ENCODE results near the gene VSTM5.
"Not testable (repeated sequence)": the region's sequence is repeated elsewhere in the genome, so short reads cannot be mapped to it uniquely, and the experiment has no call there.

Gene VSTM5

DNA sequence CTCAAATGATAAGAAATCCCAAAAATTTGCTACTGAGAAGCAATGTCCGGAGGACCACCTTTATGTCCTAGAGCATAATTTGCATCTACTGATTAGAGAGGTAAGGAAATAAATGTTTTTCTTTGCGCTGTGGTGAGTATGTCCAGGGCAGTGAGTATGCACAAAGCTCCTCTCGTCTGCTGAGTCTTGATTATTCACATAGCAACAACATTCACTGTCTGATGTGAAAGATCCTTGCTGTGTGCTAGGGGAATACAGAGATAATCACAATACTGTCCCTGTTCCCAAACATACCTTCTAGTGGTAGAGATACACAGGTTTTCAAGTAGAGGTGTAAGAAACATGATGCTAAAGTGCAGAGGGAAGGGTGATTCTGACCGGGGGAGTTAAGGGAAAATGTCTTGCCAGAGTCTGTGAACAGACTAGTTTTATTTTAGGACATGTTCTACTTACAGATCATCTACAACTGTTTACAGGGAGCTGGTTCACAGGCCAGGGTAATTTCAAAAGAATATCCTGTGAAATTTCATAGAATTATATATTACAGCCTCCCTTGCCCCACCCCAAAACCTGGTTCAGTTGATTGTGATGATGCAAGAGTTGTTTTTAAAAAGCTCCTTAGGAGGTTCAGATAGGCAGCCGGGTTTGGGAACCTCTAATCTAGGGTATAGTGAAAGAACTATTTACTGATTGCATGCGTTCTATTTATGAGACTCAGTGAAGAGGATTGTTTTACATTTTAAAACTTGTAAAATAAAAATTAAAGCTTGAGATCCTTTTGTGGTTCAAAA lies 53.8 kb downstream of the VSTM5 start:
- no peak for DNase-seq (ENCODE audit: low read depth, low spot score)

DNA sequence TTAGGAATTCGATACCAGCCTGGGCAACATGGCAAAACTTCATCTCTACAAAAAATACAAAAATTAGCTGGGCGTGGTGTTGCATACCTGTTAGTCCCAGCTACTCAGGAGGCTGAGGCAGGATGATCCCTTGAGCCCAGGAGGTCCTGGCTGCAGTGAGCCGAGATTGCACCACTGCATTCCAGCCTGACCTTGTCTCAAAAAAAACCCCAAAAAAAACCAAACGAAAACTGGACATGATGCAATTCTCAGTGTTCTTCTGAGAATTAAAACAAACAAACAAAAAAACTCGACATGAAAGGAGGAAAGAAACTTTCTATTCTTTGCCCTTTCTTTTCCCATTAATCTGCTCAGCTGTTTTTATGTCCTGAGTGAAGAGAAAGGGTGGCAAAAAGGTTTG lies 58.9 kb downstream of the VSTM5 start:
- DNase-seq (ENCODE audit: low read depth, low spot score): no peak

GRCh38 chr11:93784935-93785360 lies 65.5 kb downstream of the VSTM5 start:
- DNase-seq (ENCODE audit: low read depth, low spot score): no peak

DNA sequence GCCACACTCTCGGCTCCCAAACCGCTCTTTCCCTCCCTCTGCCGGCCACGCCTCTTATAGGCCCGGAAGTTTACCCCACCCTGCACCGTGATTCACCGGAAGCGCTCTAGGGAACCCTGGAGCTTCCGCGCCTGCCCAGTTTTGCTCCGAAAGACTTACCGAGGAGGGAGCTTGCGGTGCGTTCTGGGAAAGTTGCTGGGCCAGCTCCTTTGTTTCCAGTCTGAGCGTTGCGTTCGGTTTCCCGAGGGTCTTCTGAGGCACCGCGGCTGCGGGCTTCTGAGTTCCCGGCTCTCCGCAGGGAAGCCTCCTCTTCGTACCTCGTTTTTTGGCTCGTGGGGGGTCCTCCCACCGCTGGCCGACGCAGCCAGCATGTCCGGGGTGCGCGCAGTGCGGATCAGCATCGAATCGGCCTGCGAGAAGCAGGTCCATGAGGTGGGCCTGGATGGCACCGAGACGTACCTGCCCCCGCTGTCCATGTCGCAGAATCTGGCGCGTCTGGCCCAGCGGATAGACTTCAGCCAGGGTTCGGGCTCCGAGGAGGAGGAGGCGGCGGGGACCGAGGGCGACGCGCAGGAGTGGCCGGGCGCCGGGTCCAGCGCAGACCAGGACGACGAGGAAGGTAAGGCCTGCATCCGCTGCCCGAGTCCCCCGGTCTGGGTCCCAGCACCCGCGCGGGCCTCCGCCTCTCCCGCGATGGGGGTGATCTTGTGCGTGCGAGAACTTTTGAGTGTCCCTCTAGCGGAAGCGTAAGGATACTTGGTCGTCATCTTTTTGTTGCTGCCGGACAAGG lies 66.1 kb downstream of the VSTM5 start, which contains the start of gene MED17:
Gene MED17, plus strand, starts transcription at position 138 of the 790 bp plus-strand sequence. Its CDS starts 232 bp downstream, at position 370.
- DNase-seq (ENCODE audit: low read depth, low spot score): peak; percentile 84

DNA sequence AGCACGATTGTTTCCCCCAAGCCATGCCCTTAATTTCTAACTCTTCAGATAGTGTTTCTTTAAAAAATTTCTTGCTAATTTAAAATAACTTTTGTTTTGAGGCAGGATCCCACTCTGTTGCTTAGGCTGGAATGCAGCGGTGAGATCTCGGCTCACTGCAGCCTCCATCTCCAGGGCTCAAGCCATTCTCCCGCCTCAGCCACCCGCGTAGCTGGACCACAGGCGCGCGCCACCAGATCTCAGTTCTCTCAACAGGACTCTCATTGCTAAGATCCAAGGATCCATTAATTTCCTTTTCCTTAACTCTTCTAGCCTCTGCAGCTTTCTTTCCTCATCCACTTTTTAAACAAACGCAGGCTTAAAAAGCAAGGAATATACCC lies 66.7 kb downstream of the VSTM5 start:
- no peak for DNase-seq (ENCODE audit: low read depth, low spot score)

DNA sequence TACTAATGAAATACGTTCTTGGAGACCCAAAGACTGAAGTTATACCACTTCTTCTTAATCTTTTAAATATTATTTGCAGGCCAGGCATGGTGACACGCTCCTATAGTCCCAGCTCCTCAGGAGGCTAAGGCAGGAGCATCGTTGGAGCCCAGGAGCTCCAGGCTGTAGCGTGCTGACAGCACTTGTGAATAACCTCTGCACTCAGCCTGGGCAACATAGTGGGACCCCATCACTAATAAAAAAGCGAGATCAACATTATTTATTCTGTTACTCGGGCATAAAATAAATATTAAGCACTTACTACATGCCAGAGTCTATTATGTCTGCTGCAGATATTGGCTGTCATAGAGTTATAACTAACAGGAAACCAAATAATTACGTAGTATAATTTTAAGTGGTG lies 67.1 kb downstream of the VSTM5 start:
- no peak for DNase-seq (ENCODE audit: low read depth, low spot score)

DNA sequence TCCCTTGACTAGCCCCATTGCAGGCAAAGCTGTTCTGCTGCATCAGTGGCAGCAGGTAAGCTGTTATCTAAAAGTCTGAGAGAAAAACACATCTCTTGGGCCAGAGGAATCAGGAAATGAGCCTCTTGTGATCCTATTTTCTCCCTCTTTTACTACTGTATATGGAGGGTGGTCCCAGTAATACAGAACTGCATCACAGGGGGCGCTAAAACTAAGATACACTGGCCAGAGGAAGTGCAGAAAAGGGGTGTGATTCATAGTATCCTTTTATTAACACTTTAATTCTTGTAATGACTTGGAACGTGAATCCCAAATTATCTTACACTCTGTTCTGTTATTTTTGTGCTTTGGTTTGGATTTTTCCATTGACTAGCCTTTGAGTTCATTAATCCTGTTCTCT lies 75.1 kb downstream of the VSTM5 start:
- DNase-seq (ENCODE audit: low read depth, low spot score): no peak

DNA sequence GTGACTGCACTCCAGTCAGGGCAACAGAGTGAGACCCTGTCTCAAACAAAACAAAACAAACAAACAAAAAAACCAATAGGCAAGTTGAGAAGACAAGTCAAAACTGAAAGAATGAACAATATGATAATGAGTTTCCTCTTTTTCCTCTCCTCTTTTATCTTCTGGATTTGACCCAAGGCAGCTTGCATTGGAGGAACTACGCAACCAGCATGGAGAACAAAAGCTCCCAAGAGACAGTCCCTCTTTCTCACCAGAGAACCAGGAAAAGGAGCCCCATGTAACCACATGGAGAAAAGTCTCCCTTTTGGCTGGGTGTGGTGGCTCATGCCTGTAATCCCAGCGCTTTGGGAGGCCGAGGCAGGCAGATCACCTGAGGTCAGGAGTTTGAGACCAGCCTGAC lies 75.9 kb downstream of the VSTM5 start:
- not testable (repeated sequence) for DNase-seq (ENCODE audit: low read depth, low spot score)

DNA sequence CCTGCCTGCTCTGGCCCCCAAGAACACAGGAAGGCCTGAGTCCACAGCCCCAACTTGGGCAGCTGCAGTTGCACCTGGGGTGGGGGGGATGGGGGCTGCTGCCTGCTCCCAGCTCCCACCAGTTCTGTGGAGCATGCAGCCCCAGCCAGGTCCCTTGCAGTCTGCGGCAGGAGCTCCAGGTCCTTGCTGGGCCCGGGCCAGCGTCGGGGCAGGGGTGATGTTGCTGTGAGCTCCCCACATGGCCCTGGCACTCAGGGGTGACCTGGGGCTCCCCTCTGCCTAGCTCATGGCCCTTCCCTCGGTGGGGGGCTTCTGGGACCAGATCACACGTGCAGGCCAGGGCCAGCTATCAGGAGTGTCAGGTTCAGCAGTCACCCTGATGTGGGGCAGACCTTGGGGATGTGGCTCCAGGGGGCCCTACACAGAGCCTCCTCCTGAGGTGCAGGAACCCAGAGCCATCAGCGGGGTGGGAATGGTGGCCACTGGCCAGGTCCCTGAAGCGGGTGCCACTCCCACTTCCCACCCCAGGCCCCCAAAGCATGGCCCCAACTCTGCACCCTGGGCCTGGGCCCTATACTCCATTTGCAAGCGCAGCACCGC lies 76.7 kb downstream of the VSTM5 start:
- no peak for DNase-seq (ENCODE audit: low read depth, low spot score)

DNA sequence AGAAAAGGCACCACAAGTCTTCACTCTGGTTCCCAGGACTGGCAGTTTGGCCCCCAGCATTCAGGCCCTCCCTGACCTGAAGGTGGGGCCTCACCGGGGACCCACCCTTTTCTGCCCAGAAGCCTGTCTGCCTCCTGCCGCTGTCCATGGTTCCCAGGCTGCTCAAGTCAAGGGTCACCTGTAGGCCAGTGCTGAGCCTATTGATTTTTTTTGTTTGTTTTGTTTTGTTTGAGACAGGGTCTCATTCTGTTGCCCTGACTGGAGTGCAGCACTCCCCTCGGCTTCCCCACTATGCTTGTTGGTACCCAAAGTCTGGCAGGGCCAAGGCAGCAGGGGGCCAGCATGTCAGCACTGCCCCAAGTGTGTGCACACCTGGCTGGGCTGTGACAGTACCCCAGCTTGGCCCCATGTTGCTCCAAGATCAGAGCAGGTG lies 77.4 kb downstream of the VSTM5 start:
- DNase-seq (ENCODE audit: low read depth, low spot score): no peak

- DNase-seq (ENCODE audit: low read depth, low spot score): no peak
These were observed 78.3 kb downstream of the VSTM5 start for GRCh38 chr11:93772123-93772522.

DNA sequence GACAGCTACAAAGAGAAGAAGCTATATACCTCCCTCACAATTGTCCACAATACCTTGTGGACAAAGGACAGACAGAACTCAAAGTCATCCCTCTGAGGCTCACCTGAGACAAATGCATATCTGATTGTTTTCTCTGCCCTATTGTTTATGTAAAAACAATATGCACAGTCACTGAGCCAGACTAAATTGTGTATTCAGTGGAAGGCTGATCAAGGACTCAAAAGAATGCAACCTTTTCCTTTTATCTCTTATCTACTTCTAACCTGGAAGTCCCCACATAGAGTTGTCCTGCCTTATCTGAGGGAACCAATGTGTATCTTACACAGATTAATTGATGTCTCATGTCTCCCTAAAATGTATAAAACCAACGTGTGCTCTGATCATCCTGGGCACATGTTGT lies 80.3 kb downstream of the VSTM5 start:
- no peak for DNase-seq (ENCODE audit: low read depth, low spot score)
